K562 (cell line): ENCODE results near the gene PSMD10. TPM values are rescaled to one million over a fixed set of nuclear protein-coding genes. Genes with fewer than 3 reads are reported as not detected.

Experiments
- CREB1 ChIP-seq, 2 experiments: sonication (generic) in 1 of 2; formaldehyde crosslinking in 1 of 2; IDR thresholded peaks; 2 replicates each; pipeline versions ENCODE4 v1.6.1 to v1.8.0; 2012 to 2022; ENCODE audit warnings: inconsistent platforms in 1 of 2, mild to moderate bottlenecking in 1 of 2, missing genetic modification reagents in 1 of 2, moderate library complexity in 1 of 2
- GABPA ChIP-seq: fragments of 200-800 bp; sonication (Bioruptor generic); conservative IDR thresholded peaks from 2 replicates; pipeline ENCODE4 v1.6.1; 2016; ENCODE audit warnings: low read depth, missing genetic modification characterization, missing compliant biosample characterization
- KHSRP ChIP-seq: fragments of 450-650 bp; IDR thresholded peaks from 2 replicates; pipeline ENCODE4 v1.6.1; 2017
- MECOM ChIP-seq: fragments of 250-450 bp; sonication (Bioruptor Pico); IDR thresholded peaks from 2 replicates; pipeline ENCODE4 v1.8.0; 2022; ENCODE audit warnings: inconsistent platforms
- MNT ChIP-seq, 2 experiments: fragments of 450-650 bp; conservative IDR thresholded peaks; 2 replicates each; pipeline ENCODE4 v1.6.1; 2017; ENCODE audit warnings: mild to moderate bottlenecking in 2 of 2, moderate library complexity in 2 of 2
- PCBP1 ChIP-seq: fragments of 200-400 bp; formaldehyde crosslinking; IDR thresholded peaks from 2 replicates; pipeline ENCODE4 v1.6.1; 2018; ENCODE audit warnings: mild to moderate bottlenecking, low read depth, low read length; ENCODE audit not compliant: poor library complexity, severe bottlenecking
- PHF8 ChIP-seq: fragments of 200-600 bp; sonication (generic); IDR thresholded peaks from 2 replicates; pipeline ENCODE4 v1.6.1; 2012; ENCODE audit warnings: mixed run types, mild to moderate bottlenecking, inconsistent platforms, low read length, moderate library complexity, borderline replicate concordance
- RBM39 ChIP-seq: fragments of 200-400 bp; formaldehyde crosslinking; optimal IDR thresholded peaks from 2 replicates; pipeline ENCODE3; 2018; ENCODE audit warnings: low read depth, low read length
- SIRT6 ChIP-seq: IDR thresholded peaks from one replicate; pipeline ENCODE4 v1.6.1; 2012; ENCODE audit warnings: low read depth, mild to moderate bottlenecking, control low read depth, inconsistent platforms, low read length, moderate library complexity
- SP1 ChIP-seq: sonication (generic); formaldehyde crosslinking; IDR thresholded peaks from 2 replicates; pipeline ENCODE4 v1.8.1; 2022; ENCODE audit warnings: mild to moderate bottlenecking, missing genetic modification reagents
- SP2 ChIP-seq: IDR thresholded peaks from 2 replicates; pipeline ENCODE4 v1.6.1; 2011; ENCODE audit warnings: mild to moderate bottlenecking, low read depth, low read length, moderate library complexity; ENCODE audit not compliant: poor library complexity, severe bottlenecking; ENCODE audit errors: extremely low read depth
- THRA ChIP-seq: fragments of 450-650 bp; IDR thresholded peaks from 2 replicates; pipeline ENCODE4 v1.6.1; 2017; ENCODE audit warnings: mild to moderate bottlenecking, moderate library complexity
- TSHZ1 ChIP-seq: fragments of 250-450 bp; sonication (Bioruptor Pico); IDR thresholded peaks from 2 replicates; pipeline ENCODE4 v1.4.0; 2020; ENCODE audit warnings: mild to moderate bottlenecking, moderate library complexity
- ZNF174 ChIP-seq: fragments of 250-450 bp; sonication (Bioruptor Pico); IDR thresholded peaks from 2 replicates; pipeline ENCODE4 v1.4.0; 2020; ENCODE audit warnings: mild to moderate bottlenecking
- ZNF507 ChIP-seq: conservative IDR thresholded peaks from 2 replicates; pipeline ENCODE4 v1.6.1; 2017; ENCODE audit warnings: missing genetic modification characterization, missing compliant biosample characterization
- ZNF518B ChIP-seq: fragments of 250-450 bp; sonication (Bioruptor Pico); IDR thresholded peaks from 2 replicates; pipeline ENCODE4 v1.5.0; 2021; ENCODE audit warnings: mild to moderate bottlenecking, moderate library complexity
- polyA plus RNA-seq, 8 experiments: library from polyadenylated mRNA; depleted of rRNA in 4 of 8; stranded (reverse) in 5 of 8; unstranded in 3 of 8; fragments of >200 nt; fragmentation: Nextera tagmentation in 2 of 8; fragmentation: Illumina TruSeq in 1 of 8; extraction: Ambion mirVana in 2 of 8; extraction: Trizol in 1 of 8; gene quantifications; 2 replicates each; pipeline versions ENCODE4 v1.2.1 to v1.2.3, GENCODE V29; 2011 to 2014; ENCODE audit warnings: inconsistent platforms in 1 of 8, missing spikeins in 1 of 8
- total RNA-seq, 7 experiments: library from RNA; depleted of rRNA in 6 of 7; stranded (reverse); fragments of >200 nt in 6 of 7; fragmentation: Illumina TruSeq in 2 of 7; extraction: Trizol in 2 of 7; gene quantifications; 2 replicates each; pipeline versions ENCODE4 v1.2.1 to v1.2.3, GENCODE V29; 2011 to 2021; ENCODE audit warnings: low replicate concordance in 1 of 7

PSMD10 gene
- total and polyA plus RNA-seq, 9 of the 15 experiments (the other 6 are each of a cell fraction or from before 2014, with no cell fraction given), result 47.8 to 163 (median 70.4) TPM

- TF ChIP-seq ZNF507 (tag) (no peak), ZNF174 (CRISPR knock-in tag) (no peak), RBM39 (no peak), SP1 (CRISPR knock-in tag) (no peak; the same call in 1 of the 2 replicates), SIRT6 (no peak), MECOM (CRISPR knock-in tag) (no peak), PHF8 (peak; percentile 26; the same call in 1 of the 2 replicates), SP2 (no peak), MNT (conservative IDR thresholded peaks at IDR 0.05) (no peak), THRA (no peak), TSHZ1 (CRISPR knock-in tag) (no peak), CREB1 (IDR thresholded peaks at IDR 0.05) (no peak), CREB1 (CRISPR knock-in tag; IDR thresholded peaks at IDR 0.05) (peak; percentile 7; the same call in 1 of the 2 replicates), ZNF518B (CRISPR knock-in tag) (no peak), KHSRP (no peak), PCBP1 (no peak), GABPA (tag) (peak; percentile 73)
These were observed 543 bp upstream of the PSMD10 start (continued) for GRCh38 chrX:108091878-108092291.
